SU-DHL-6 (cell line): Measurements from ENCODE around the gene MEGF10.

Experiments used
- EZH2phosphoT487 ChIP-seq: fragments of 200-600 bp; sonication (generic), shearing (Covaris generic); conservative IDR thresholded peaks from 2 replicates; pipeline ENCODE4 v1.6.1; 2018; ENCODE audit warnings: mild to moderate bottlenecking, antibody characterized with exemption, low read length, moderate library complexity, mixed read lengths
- TF ChIP-seq, protein P1 (sequence below): fragments of 200-600 bp; sonication (generic); IDR thresholded peaks from one replicate; pipeline ENCODE4 v1.5.1; 2017; ENCODE audit warnings: antibody characterized with exemption, mild to moderate bottlenecking, low read length, moderate library complexity; ENCODE audit not compliant: insufficient read depth, poor library complexity, severe bottlenecking

DNA sequence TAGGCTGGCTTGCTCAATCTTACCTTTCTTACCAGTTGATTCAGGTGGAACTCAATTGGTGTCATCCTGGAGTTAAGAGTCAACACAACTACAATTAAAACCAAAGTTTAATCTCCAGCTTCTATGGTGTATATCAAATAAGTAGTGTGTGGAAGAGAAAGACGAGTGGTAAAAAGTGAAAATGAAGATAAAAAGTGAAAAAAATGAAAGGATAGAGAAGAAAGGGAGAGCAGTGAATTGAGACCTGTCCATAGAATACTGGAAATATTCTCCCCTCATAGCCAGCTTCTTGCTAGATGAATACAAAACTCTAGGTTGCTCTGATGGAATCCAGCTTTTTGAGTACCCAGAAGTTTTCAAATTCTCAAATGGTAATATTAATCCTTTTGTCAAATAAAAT, 76.4 kb downstream of the MEGF10 start:
- TF ChIP-seq, protein P1, sequence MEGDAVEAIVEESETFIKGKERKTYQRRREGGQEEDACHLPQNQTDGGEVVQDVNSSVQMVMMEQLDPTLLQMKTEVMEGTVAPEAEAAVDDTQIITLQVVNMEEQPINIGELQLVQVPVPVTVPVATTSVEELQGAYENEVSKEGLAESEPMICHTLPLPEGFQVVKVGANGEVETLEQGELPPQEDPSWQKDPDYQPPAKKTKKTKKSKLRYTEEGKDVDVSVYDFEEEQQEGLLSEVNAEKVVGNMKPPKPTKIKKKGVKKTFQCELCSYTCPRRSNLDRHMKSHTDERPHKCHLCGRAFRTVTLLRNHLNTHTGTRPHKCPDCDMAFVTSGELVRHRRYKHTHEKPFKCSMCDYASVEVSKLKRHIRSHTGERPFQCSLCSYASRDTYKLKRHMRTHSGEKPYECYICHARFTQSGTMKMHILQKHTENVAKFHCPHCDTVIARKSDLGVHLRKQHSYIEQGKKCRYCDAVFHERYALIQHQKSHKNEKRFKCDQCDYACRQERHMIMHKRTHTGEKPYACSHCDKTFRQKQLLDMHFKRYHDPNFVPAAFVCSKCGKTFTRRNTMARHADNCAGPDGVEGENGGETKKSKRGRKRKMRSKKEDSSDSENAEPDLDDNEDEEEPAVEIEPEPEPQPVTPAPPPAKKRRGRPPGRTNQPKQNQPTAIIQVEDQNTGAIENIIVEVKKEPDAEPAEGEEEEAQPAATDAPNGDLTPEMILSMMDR: no peak
- TF ChIP-seq EZH2phosphoT487: no peak
